Endodermal cell (in vitro differentiated cells): ENCODE results near the gene B4GALT5. TPM values are rescaled to one million over a fixed set of nuclear protein-coding genes. Genes with fewer than 3 reads are reported as not detected.
A peak's percentile ranks its signal among the peaks of the same experiment; 100 is the strongest.

Experiments
- DNase-seq: peaks from one replicate; pipeline ENCODE4 v3.0.0-alpha.2; 2017
- H3K27ac ChIP-seq: 2 replicates; pipeline ENCODE4 v1.5.1; 2013; ENCODE audit warnings: mild to moderate bottlenecking, low read depth, low read length, moderate library complexity
- H3K27me3 ChIP-seq: 2 replicates; pipeline ENCODE4 v1.6.1; 2013; ENCODE audit warnings: mild to moderate bottlenecking, low read length, moderate library complexity; ENCODE audit not compliant: insufficient read depth, control insufficient read depth, poor library complexity, severe bottlenecking
- H3K36me3 ChIP-seq: 2 replicates; pipeline ENCODE4 v1.7.0; 2013; ENCODE audit warnings: mild to moderate bottlenecking, low read length, moderate library complexity; ENCODE audit not compliant: control insufficient read depth, insufficient read depth
- H3K4me1 ChIP-seq: one replicate; pipeline ENCODE4 v1.7.0; 2013; ENCODE audit warnings: low read length; ENCODE audit not compliant: control insufficient read depth, insufficient read depth
- H3K4me3 ChIP-seq: 2 replicates; pipeline ENCODE4 v1.5.1; 2013; ENCODE audit warnings: mild to moderate bottlenecking, low read length, moderate library complexity
- H3K9ac ChIP-seq: 2 replicates; pipeline ENCODE4 v1.6.1; 2013; ENCODE audit warnings: mild to moderate bottlenecking, low read length, moderate library complexity; ENCODE audit not compliant: poor library complexity, severe bottlenecking; ENCODE audit errors: extremely low read depth
- H3K9me3 ChIP-seq: 2 replicates; pipeline ENCODE4 v1.6.1; 2013; ENCODE audit warnings: mild to moderate bottlenecking, low read length, moderate library complexity; ENCODE audit not compliant: control insufficient read depth
- H3K27ac Mint-ChIP-seq: 2 replicates; pipeline ENCODE4 v1.8.0; 2020; ENCODE audit warnings: mixed read lengths
- H3K27me3 Mint-ChIP-seq: 2 replicates; pipeline ENCODE4 v1.8.0; 2021; ENCODE audit warnings: mild to moderate bottlenecking, mixed read lengths; ENCODE audit not compliant: insufficient read depth
- H3K36me3 Mint-ChIP-seq: 2 replicates; pipeline ENCODE4 v1.8.0; 2020; ENCODE audit warnings: low read depth, mixed read lengths
- H3K4me1 Mint-ChIP-seq: 2 replicates; pipeline ENCODE4 v1.8.0; 2020; ENCODE audit warnings: mixed read lengths
- H3K4me3 Mint-ChIP-seq: 2 replicates; pipeline ENCODE4 v1.8.0; 2020; ENCODE audit warnings: mild to moderate bottlenecking, moderate library complexity, mixed read lengths
- H3K9me3 Mint-ChIP-seq: 2 replicates; pipeline ENCODE4 v1.8.0; 2020; ENCODE audit warnings: mild to moderate bottlenecking, mixed read lengths
- WGBS, 2 experiments: methylation state at CpG; one replicate each; pipeline versions ENCODE4 v1.1.5 to v1.1.7; 2013; ENCODE audit warnings: missing lambda C conversion rate in 2 of 2, mixed read lengths in 1 of 2; ENCODE audit not compliant: insufficient coverage in 1 of 2, insufficient read length in 1 of 2; 5-methylcytosine and 5-hydroxymethylcytosine counted together
- total RNA-seq, 2 donors: library from RNA; stranded (reverse); fragmentation: NEBNext Ultra II Directional in 1 of 2; extraction: Animal tissue kit (Norgen Biotek cat#: 25700) in 1 of 2; gene quantifications; 2 replicates in 1 of 2; 3 replicates in 1 of 2; pipeline ENCODE4 v1.2.1, GENCODE V29; 2021
- TF ChIP-seq, protein P1 (sequence below): fragments of 200-600 bp; sonication (generic); conservative IDR thresholded peaks from 2 replicates; pipeline ENCODE4 v1.5.0; 2021; ENCODE audit warnings: antibody characterized with exemption, mild to moderate bottlenecking

Gene B4GALT5
- total RNA-seq, 2 donors from 2014 or later = 57.0 to 58.8 TPM

DNA sequence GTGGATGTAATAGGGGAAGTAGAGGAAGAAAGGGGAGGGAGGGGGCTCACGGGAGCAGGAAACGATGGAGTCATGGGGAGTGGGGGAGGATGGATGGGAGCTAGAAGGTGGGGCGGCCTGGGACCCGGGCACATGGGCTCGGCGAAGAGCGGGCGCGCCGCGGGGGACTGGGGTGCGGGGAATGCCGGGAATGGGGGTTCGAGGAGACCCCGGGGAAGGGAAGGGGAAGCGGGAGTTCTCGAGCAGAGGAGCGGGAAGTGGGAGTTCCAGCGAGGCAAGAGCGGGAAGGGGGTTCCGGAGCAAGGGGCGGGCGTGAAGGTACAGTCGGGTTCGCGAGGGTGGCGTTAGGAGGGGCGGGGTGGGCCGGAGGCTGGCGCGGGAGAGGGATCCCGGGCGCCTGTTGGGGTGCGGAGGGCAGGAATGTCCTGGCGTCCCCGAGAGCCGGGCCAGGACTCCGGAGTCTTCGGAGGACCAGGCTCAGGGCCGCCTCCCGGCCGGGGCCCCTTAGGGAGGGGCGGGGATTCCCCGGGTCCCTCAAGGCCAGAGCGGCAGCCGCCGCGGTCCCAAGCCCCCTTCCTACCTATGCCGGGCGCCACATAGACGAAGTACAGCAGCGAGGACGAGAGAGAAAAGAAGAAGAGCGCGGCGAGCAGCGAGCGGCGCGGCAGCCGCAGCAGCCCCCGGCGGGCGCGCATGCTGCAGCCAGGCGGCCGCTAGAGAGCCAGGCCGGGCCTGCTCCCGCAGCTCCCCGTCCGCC lies 504 bp downstream of the B4GALT5 start:
- peaks cover 18% of the 10 kb centered on the region for H3K4me1 Mint-ChIP-seq
- H3K27ac ChIP-seq = peak overlapping the region; percentile 73
- no peaks in the 10 kb centered on the region for H3K27me3 ChIP-seq
- TF ChIP-seq, protein P1, sequence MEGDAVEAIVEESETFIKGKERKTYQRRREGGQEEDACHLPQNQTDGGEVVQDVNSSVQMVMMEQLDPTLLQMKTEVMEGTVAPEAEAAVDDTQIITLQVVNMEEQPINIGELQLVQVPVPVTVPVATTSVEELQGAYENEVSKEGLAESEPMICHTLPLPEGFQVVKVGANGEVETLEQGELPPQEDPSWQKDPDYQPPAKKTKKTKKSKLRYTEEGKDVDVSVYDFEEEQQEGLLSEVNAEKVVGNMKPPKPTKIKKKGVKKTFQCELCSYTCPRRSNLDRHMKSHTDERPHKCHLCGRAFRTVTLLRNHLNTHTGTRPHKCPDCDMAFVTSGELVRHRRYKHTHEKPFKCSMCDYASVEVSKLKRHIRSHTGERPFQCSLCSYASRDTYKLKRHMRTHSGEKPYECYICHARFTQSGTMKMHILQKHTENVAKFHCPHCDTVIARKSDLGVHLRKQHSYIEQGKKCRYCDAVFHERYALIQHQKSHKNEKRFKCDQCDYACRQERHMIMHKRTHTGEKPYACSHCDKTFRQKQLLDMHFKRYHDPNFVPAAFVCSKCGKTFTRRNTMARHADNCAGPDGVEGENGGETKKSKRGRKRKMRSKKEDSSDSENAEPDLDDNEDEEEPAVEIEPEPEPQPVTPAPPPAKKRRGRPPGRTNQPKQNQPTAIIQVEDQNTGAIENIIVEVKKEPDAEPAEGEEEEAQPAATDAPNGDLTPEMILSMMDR = peak; percentile 25
- no peaks in the 10 kb centered on the region for H3K27me3 Mint-ChIP-seq
- peaks cover 3% of the 10 kb centered on the region for H3K36me3 Mint-ChIP-seq
- H3K27ac Mint-ChIP-seq = peak overlapping the region; percentile 90
- H3K9me3 Mint-ChIP-seq = no peaks in the 10 kb centered on the region
- H3K9ac ChIP-seq = peak overlapping the region; percentile 66
- WGBS, 2 experiments = 0 to 1% methylated on average over 26 to 71 of the region's 71 CpGs
- no peaks in the 10 kb centered on the region for H3K4me1 ChIP-seq
- peak overlapping the region; percentile 84 for H3K4me3 ChIP-seq
- H3K9me3 ChIP-seq = no peaks in the 10 kb centered on the region
- H3K36me3 ChIP-seq = peaks cover 3% of the 10 kb centered on the region
- H3K4me3 Mint-ChIP-seq = peak overlapping the region; percentile 91
- DNase-seq = peak; percentile 71

DNA sequence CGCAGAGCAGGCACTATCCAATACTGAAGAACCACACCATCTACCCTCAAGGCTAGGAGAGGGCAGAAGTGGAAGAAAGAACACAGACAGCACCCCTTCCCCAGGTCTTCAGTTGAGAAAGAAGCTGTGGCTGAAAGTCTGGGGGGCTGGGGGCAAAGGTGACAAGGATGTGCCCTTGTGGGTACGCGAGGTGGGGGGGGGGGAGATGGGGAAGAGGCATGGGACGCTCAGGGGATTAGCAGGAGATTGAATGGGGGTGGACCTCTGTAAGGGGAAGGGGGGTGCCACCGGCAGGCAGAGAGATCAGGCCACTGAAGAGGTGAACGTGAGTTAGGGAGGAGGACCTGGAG lies 1.1 kb downstream of the B4GALT5 start:
- Mint-ChIP-seq H3K27me3 (no peaks in the 10 kb centered on the region), H3K9me3 (no peaks in the 10 kb centered on the region), H3K36me3 (peaks cover 3% of the 10 kb centered on the region), H3K4me3 (peak overlapping the region; percentile 91), H3K4me1 (peaks cover 18% of the 10 kb centered on the region), H3K27ac (peak overlapping the region; percentile 90)
- H3K9ac ChIP-seq = peak overlapping the region; percentile 66
- peak overlapping the region; percentile 84 for H3K4me3 ChIP-seq
- no peaks in the 10 kb centered on the region for H3K9me3 ChIP-seq
- H3K27me3 ChIP-seq = no peaks in the 10 kb centered on the region
- TF ChIP-seq, protein P1 = no peak
- peaks cover 3% of the 10 kb centered on the region for H3K36me3 ChIP-seq
- no peak for DNase-seq
- 0% methylated on average over 2 to 6 of the region's 6 CpGs for WGBS, 2 experiments
- no peaks in the 10 kb centered on the region for H3K4me1 ChIP-seq
- H3K27ac ChIP-seq = no peak overlapping the region

DNA sequence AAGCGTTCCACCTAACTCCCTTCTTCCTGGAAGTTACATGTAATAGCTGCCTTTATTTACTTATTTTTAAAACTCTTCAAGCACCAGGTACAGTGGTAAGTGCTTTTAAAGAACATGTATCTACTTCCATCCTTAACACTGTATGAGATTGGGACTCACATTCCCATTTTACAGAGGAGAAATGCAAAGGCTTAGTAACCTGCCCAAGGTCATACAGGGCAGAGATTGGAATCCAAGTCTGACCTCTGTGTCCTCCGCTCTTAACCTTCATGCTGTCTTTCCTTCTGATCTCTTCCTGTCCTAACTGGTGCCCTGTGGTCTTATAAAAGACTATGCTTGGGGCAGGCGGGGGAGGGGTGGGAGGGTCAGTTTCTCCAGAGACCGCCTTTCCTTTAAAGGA lies 1.6 kb downstream of the B4GALT5 start:
- no peaks in the 10 kb centered on the region for H3K27me3 Mint-ChIP-seq
- Histone ChIP-seq H3K27me3 (no peaks in the 10 kb centered on the region), H3K27ac (no peak overlapping the region), H3K9me3 (no peaks in the 10 kb centered on the region), H3K4me1 (peaks cover 3% of the 10 kb centered on the region), H3K36me3 (peaks cover 3% of the 10 kb centered on the region), H3K9ac (peak overlapping the region; percentile 66), H3K4me3 (peak overlapping the region; percentile 84)
- TF ChIP-seq, protein P1 = no peak
- H3K4me3 Mint-ChIP-seq = peak overlapping the region; percentile 91
- H3K9me3 Mint-ChIP-seq = no peaks in the 10 kb centered on the region
- no peak overlapping the region for H3K27ac Mint-ChIP-seq
- 78 to 90% methylated on average over 2 of the region's 4 CpGs for WGBS, 2 experiments
- peaks cover 23% of the 10 kb centered on the region for H3K4me1 Mint-ChIP-seq
- no peak for DNase-seq
- H3K36me3 Mint-ChIP-seq = peaks cover 3% of the 10 kb centered on the region
